Measurements from ENCODE around the gene NRXN3. TPM values are rescaled to one million over a fixed set of nuclear protein-coding genes. Genes with fewer than 3 reads are reported as not detected.

NRXN3 gene
- total RNA-seq, 1 experiment from 2014 or later = not detected

- CTCF ChIA-PET = no interaction called here
- no peaks in the 10 kb centered on the region for H3K9me3 Mint-ChIP-seq (ENCODE audit: low read depth, unreplicated experiment)
- DNase-seq = no peak
- no peak for TF ChIP-seq CTCF (IDR thresholded peaks at IDR 0.05; ENCODE audit: unreplicated experiment)
- intact Hi-C loops (cut with micrococcal nuclease; ENCODE audit: unreplicated experiment) = loop anchor here (1.0 kb wide), 1 partner anchor 10 kb away; no protein-coding TSS in a partner anchor
- no peak overlapping the region for H3K4me3 Mint-ChIP-seq (ENCODE audit: low read depth, unreplicated experiment)
- H3K27me3 Mint-ChIP-seq (ENCODE audit: unreplicated experiment) = no peaks in the 10 kb centered on the region
- no peaks in the 10 kb centered on the region for H3K36me3 Mint-ChIP-seq (ENCODE audit: insufficient read depth, unreplicated experiment)
- BruUV-seq (replicated peaks) = no TSS peak
- no peak overlapping the region for H3K27ac Mint-ChIP-seq (ENCODE audit: unreplicated experiment)
- no peaks in the 10 kb centered on the region for H3K4me1 Mint-ChIP-seq (ENCODE audit: low read depth, unreplicated experiment)
These were observed 1469.4 kb downstream of the NRXN3 start for GRCh38 chr14:79639613-79640012.

GRCh38 chr14:79641371-79641770 lies 1471.2 kb downstream of the NRXN3 start:
- intact Hi-C loops (cut with micrococcal nuclease; ENCODE audit: unreplicated experiment) = no loop called here

GRCh38 chr14:79643132-79643531 lies 1473.0 kb downstream of the NRXN3 start:
- H3K36me3 Mint-ChIP-seq (ENCODE audit: insufficient read depth, unreplicated experiment) = no peaks in the 10 kb centered on the region
- no peak for TF ChIP-seq CTCF (IDR thresholded peaks at IDR 0.05; ENCODE audit: unreplicated experiment)
- intact Hi-C loops (cut with micrococcal nuclease; ENCODE audit: unreplicated experiment) = no loop called here
- H3K4me1 Mint-ChIP-seq (ENCODE audit: low read depth, unreplicated experiment) = no peaks in the 10 kb centered on the region
- H3K4me3 Mint-ChIP-seq (ENCODE audit: low read depth, unreplicated experiment) = no peak overlapping the region
- no peak overlapping the region for H3K27ac Mint-ChIP-seq (ENCODE audit: unreplicated experiment)
- no TSS peak for BruUV-seq (replicated peaks)
- no peaks in the 10 kb centered on the region for H3K9me3 Mint-ChIP-seq (ENCODE audit: low read depth, unreplicated experiment)
- DNase-seq = no peak
- no peaks in the 10 kb centered on the region for H3K27me3 Mint-ChIP-seq (ENCODE audit: unreplicated experiment)
- CTCF ChIA-PET = no interaction called here

More at GRCh38 chr14:79641371-79641770, 1471.2 kb downstream of the NRXN3 start:
- TF ChIP-seq CTCF (IDR thresholded peaks at IDR 0.05; ENCODE audit: unreplicated experiment) = no peak
- no TSS peak for BruUV-seq (replicated peaks)
- H3K36me3 Mint-ChIP-seq (ENCODE audit: insufficient read depth, unreplicated experiment) = no peaks in the 10 kb centered on the region
- no peak for DNase-seq
- H3K4me1 Mint-ChIP-seq (ENCODE audit: low read depth, unreplicated experiment) = no peaks in the 10 kb centered on the region
- CTCF ChIA-PET = no interaction called here
- H3K27me3 Mint-ChIP-seq (ENCODE audit: unreplicated experiment) = no peaks in the 10 kb centered on the region
- no peak overlapping the region for H3K27ac Mint-ChIP-seq (ENCODE audit: unreplicated experiment)
- H3K9me3 Mint-ChIP-seq (ENCODE audit: low read depth, unreplicated experiment) = no peaks in the 10 kb centered on the region
- no peak overlapping the region for H3K4me3 Mint-ChIP-seq (ENCODE audit: low read depth, unreplicated experiment)

GRCh38 chr14:79645753-79646362 lies 1475.7 kb downstream of the NRXN3 start:
- Mint-ChIP-seq H3K4me3 (ENCODE audit: low read depth, unreplicated experiment) (no peak overlapping the region), H3K36me3 (ENCODE audit: insufficient read depth, unreplicated experiment) (no peaks in the 10 kb centered on the region), H3K27me3 (ENCODE audit: unreplicated experiment) (no peaks in the 10 kb centered on the region), H3K9me3 (ENCODE audit: low read depth, unreplicated experiment) (no peaks in the 10 kb centered on the region), H3K27ac (ENCODE audit: unreplicated experiment) (no peak overlapping the region), H3K4me1 (ENCODE audit: low read depth, unreplicated experiment) (no peaks in the 10 kb centered on the region)
- TF ChIP-seq CTCF (IDR thresholded peaks at IDR 0.05; ENCODE audit: unreplicated experiment) = no peak
- CTCF ChIA-PET = no interaction called here
- no peak for DNase-seq
- intact Hi-C loops (cut with micrococcal nuclease; ENCODE audit: unreplicated experiment) = no loop called here
- BruUV-seq (replicated peaks) = no TSS peak
